Measurements from ENCODE around the gene ADAMTS12. TPM values are rescaled to one million over a fixed set of nuclear protein-coding genes. Genes with fewer than 3 reads are reported as not detected.

Gene ADAMTS12
- total RNA-seq, 1 experiment from 2014 or later = 6.2 TPM

GRCh38 chr5:33523208-33523771 lies 368.5 kb downstream of the ADAMTS12 start:
- H3K36me3 Mint-ChIP-seq (ENCODE audit: insufficient read depth in 1 of 3, low read depth in 3 of 3) = peaks cover 0 to 5% (median 4%) of the 10 kb centered on the region in 3 experiments; a peak in 3 of 7 replicates
- Histone ChIP-seq H2AK5ac (ENCODE audit: insufficient read length, low read length) (no peak overlapping the region), H2BK5ac (ENCODE audit: insufficient read length, low read length) (no peak overlapping the region), H3K27me3 (ENCODE audit: insufficient read depth, low read length) (no peaks in the 10 kb centered on the region), H2AFZ (ENCODE audit: low read length) (no peak overlapping the region), H3K27ac (ENCODE audit: insufficient read length, low read depth, low read length) (no peak overlapping the region), H3K9me3 (ENCODE audit: control insufficient read depth, low read depth, low read length) (no peaks in the 10 kb centered on the region), H4K5ac (ENCODE audit: insufficient read length, low read depth, low read length) (no peak overlapping the region), H2BK12ac (ENCODE audit: insufficient read length, low read depth, low read length) (no peak overlapping the region), H3K14ac (ENCODE audit: insufficient read depth, low read length) (no peak overlapping the region), H4K8ac (replicated peaks; ENCODE audit: insufficient read length, low read depth, low read length) (no peak overlapping the region), H3K4me2 (ENCODE audit: insufficient read depth, insufficient read length, low read length) (no peak overlapping the region), H4K20me1 (ENCODE audit: control insufficient read depth, insufficient read depth, insufficient read length) (no peaks in the 10 kb centered on the region), H3K9ac (ENCODE audit: extremely low read depth, insufficient read length, low read length) (no peak overlapping the region), H3K4ac (ENCODE audit: low read depth, low read length) (no peak overlapping the region), H3K56ac (ENCODE audit: insufficient read length, low read depth, low read length) (no peak overlapping the region), H3K79me1 (ENCODE audit: insufficient read depth, low read depth, low read length, poor library complexity, severe bottlenecking) (no peaks in the 10 kb centered on the region), H2BK15ac (ENCODE audit: low read depth, low read length) (no peak overlapping the region), H2BK20ac (ENCODE audit: low read depth, low read length, poor library complexity, severe bottlenecking) (no peak overlapping the region), H3K23me2 (ENCODE audit: insufficient read length, low read depth, low read length, poor library complexity, severe bottlenecking) (no peaks in the 10 kb centered on the region), H4K91ac (ENCODE audit: insufficient read length, low read depth, low read length) (no peak overlapping the region), H3K23ac (ENCODE audit: insufficient read length, low read depth, low read length) (no peak overlapping the region), H3K18ac (ENCODE audit: insufficient read length, low read depth, low read length) (no peak overlapping the region), H2BK120ac (ENCODE audit: low read depth, low read length, poor library complexity, severe bottlenecking) (no peak overlapping the region), H3K4me1 (ENCODE audit: insufficient read depth, low read length) (no peaks in the 10 kb centered on the region), H3K79me2 (ENCODE audit: insufficient read depth, low read length) (no peaks in the 10 kb centered on the region), H3T11ph (ENCODE audit: low read length) (no peak overlapping the region)
- no CpG with 5 or more reads among the region's 2 CpGs for WGBS (ENCODE audit: extremely low coverage, insufficient read length, low lambda C conversion rate)
- H3K4me1 Mint-ChIP-seq = no peaks in the 10 kb centered on the region
- no peak for DNase-seq
- H3K27ac Mint-ChIP-seq = no peak overlapping the region; a peak in 1 of 7 replicates
- peaks cover 6 to 15% of the 10 kb centered on the region in 2 experiments; a peak in 4 of 5 replicates for H3K9me3 Mint-ChIP-seq
- no peak overlapping the region for H3K4me3 Mint-ChIP-seq
- no peak for TF ChIP-seq CTCF (conservative IDR thresholded peaks at IDR 0.05)
- no peaks in the 10 kb centered on the region; the same call in 1 of the 2 replicates for H3K27me3 Mint-ChIP-seq (ENCODE audit: low read depth)

Measured in H9 (cell line).